ENCODE data around the gene NEMP1. TPM values are rescaled to one million over a fixed set of nuclear protein-coding genes. Genes with fewer than 3 reads are reported as not detected.
"Not testable (repeated sequence)": the region's sequence is repeated elsewhere in the genome, so short reads cannot be mapped to it uniquely, and the experiment has no call there.

NEMP1 gene
- total RNA-seq, 4 donors from 2014 or later: 7.0 to 9.2 (median 7.9) TPM

- intact Hi-C loops (cut with DNase I; ENCODE audit: low total_unique reads): loop anchor here (5.0 kb wide), 1 partner anchor 44 kb away; no protein-coding TSS in a partner anchor
- DNase-seq (ENCODE audit: low spot score in 2 of 2): no peak
- WGBS, 2 donors: 23 to 38% methylated on average over 3 of the region's 3 CpGs
- no peak for TF ChIP-seq POLR2A (IDR thresholded peaks at IDR 0.05)
- TF ChIP-seq, protein P1, sequence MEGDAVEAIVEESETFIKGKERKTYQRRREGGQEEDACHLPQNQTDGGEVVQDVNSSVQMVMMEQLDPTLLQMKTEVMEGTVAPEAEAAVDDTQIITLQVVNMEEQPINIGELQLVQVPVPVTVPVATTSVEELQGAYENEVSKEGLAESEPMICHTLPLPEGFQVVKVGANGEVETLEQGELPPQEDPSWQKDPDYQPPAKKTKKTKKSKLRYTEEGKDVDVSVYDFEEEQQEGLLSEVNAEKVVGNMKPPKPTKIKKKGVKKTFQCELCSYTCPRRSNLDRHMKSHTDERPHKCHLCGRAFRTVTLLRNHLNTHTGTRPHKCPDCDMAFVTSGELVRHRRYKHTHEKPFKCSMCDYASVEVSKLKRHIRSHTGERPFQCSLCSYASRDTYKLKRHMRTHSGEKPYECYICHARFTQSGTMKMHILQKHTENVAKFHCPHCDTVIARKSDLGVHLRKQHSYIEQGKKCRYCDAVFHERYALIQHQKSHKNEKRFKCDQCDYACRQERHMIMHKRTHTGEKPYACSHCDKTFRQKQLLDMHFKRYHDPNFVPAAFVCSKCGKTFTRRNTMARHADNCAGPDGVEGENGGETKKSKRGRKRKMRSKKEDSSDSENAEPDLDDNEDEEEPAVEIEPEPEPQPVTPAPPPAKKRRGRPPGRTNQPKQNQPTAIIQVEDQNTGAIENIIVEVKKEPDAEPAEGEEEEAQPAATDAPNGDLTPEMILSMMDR (IDR thresholded peaks at IDR 0.05): no peak
- H3K4me3 ChIP-seq (ENCODE audit: low read depth, poor library complexity, severe bottlenecking): no peak overlapping the region
These were observed 22.8 kb downstream of the NEMP1 start for GRCh38 chr12:57055824-57056223.

- DNase-seq (ENCODE audit: low spot score in 2 of 2); intact Hi-C loops (cut with DNase I; ENCODE audit: low total_unique reads); H3K4me3 ChIP-seq (ENCODE audit: low read depth, poor library complexity, severe bottlenecking): not testable (repeated sequence)
- WGBS, 2 donors: 96 to 98% methylated on average over 4 of the region's 4 CpGs
These were observed 24.7 kb downstream of the NEMP1 start for GRCh38 chr12:57053901-57054300.

DNA sequence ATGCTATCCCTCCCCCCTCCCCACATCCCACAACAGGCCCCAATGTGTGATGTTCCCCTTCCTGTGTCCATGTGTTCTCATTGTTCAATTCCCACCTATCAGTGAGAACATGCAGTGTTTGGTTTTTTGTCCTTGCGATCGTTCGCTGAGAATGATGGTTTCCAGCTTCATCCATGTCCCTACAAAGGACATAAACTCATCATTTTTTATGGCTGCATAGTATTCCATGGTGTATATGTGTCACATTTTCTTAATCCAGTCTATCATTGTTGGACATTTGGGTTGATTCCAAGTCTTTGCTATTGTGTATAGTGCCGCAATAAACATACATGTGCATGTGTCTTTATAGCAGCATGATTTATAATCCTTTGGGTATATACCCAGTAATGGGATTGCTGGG is 25.4 kb downstream of the NEMP1 start:
- intact Hi-C loops (cut with DNase I; ENCODE audit: low total_unique reads); H3K4me3 ChIP-seq (ENCODE audit: low read depth, poor library complexity, severe bottlenecking); DNase-seq (ENCODE audit: low spot score in 2 of 2): not testable (repeated sequence)
- WGBS, 2 donors: 98 to 100% methylated on average over 4 of the region's 4 CpGs

- no peak overlapping the region for H3K4me3 ChIP-seq (ENCODE audit: low read depth, poor library complexity, severe bottlenecking)
- intact Hi-C loops (cut with DNase I; ENCODE audit: low total_unique reads): no loop called here
- TF ChIP-seq, protein P1 (IDR thresholded peaks at IDR 0.05): no peak
- no peak for DNase-seq (ENCODE audit: low spot score in 2 of 2)
- WGBS, 2 donors: 76 to 100% methylated on average over 1 of the region's 1 CpG
These were observed 27.6 kb downstream of the NEMP1 start for GRCh38 chr12:57051011-57051410.

GRCh38 chr12:57049890-57050289 is 28.7 kb downstream of the NEMP1 start, which contains the start of gene MYO1A:
Gene MYO1A, minus strand, starts transcription at chr12:57050129. Its CDS starts 1,806 bp downstream, at chr12:57048323.
- intact Hi-C loops (cut with DNase I; ENCODE audit: low total_unique reads): no loop called here
- 31 to 41% methylated on average over 2 of the region's 2 CpGs for WGBS, 2 donors
- no peak for DNase-seq (ENCODE audit: low spot score in 2 of 2)
- no peak within 1 kb of the TSS for H3K4me3 ChIP-seq (ENCODE audit: low read depth, poor library complexity, severe bottlenecking)
- TF ChIP-seq, protein P1 (IDR thresholded peaks at IDR 0.05): no peak

- TF ChIP-seq, protein P1 (IDR thresholded peaks at IDR 0.05): no peak
- no peak for TF ChIP-seq POLR2A (IDR thresholded peaks at IDR 0.05)
- DNase-seq (ENCODE audit: low spot score in 2 of 2): no peak
- no peak overlapping the region for H3K4me3 ChIP-seq (ENCODE audit: low read depth, poor library complexity, severe bottlenecking)
- WGBS, 2 donors: 70 to 75% methylated on average over 4 of the region's 4 CpGs
- intact Hi-C loops (cut with DNase I; ENCODE audit: low total_unique reads): no loop called here
These were observed 29.5 kb downstream of the NEMP1 start for GRCh38 chr12:57049119-57049446.

DNA sequence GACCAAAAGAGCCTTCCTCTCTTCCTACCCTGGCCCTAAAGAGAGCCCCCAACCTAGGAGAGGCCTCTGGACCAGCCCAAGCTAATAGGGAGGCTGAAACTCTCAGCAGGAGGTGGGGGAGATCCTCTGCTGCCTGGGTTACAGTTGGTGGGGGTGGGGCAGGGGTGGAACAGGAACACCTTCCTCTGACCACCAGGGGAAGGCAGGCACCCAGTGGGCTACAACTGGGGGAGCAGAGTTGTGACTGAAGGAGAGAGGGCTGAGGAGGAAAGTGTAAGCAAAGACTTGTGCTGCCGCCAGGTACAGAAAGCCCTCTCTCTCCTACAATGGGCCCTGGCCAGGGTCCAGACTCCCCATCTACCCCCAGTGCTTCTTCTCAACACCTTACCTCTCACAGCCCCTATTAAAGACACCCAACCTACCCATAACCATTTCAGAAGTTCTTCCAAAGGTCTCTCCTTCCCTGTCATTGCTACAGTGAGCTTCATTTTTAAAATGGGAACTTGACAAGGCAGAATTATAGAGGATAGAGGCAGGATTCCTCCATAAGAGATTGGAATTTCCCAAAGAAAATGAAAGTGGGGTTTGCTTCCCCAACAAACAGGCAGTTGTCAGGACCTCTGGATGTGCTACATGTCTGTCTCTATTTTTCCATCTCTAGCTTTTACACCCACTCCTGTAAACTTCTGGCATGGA is 30.0 kb downstream of the NEMP1 start:
- no peak for DNase-seq (ENCODE audit: low spot score in 2 of 2)
- no peak overlapping the region for H3K4me3 ChIP-seq (ENCODE audit: low read depth, poor library complexity, severe bottlenecking)
- TF ChIP-seq POLR2A (IDR thresholded peaks at IDR 0.05): no peak
- TF ChIP-seq, protein P1 (IDR thresholded peaks at IDR 0.05): no peak
- 92% methylated on average over 1 of the region's 1 CpG for WGBS, 2 donors
- intact Hi-C loops (cut with DNase I; ENCODE audit: low total_unique reads): no loop called here
